HepG2 (cell line): ENCODE results near the gene QKI. TPM values are rescaled to one million over a fixed set of nuclear protein-coding genes. Genes with fewer than 3 reads are reported as not detected.
A peak's percentile ranks its signal among the peaks of the same experiment; 100 is the strongest.

Experiments
- AGO1 ChIP-seq: fragments of 200-400 bp; formaldehyde crosslinking; IDR thresholded peaks from 2 replicates; pipeline ENCODE4 v1.6.1; 2017; ENCODE audit warnings: mild to moderate bottlenecking, low read depth, low read length, moderate library complexity; ENCODE audit not compliant: poor library complexity, severe bottlenecking
- AHDC1 ChIP-seq: sonication (generic); formaldehyde crosslinking; IDR thresholded peaks from 2 replicates; pipeline ENCODE4 v1.5.1; 2020; ENCODE audit warnings: mild to moderate bottlenecking, missing genetic modification reagents, borderline replicate concordance
- BORCS8-MEF2B ChIP-seq: sonication (generic); formaldehyde crosslinking; IDR thresholded peaks from 2 replicates; pipeline ENCODE4 v1.8.0; 2022; ENCODE audit warnings: mild to moderate bottlenecking, missing genetic modification reagents
- CEBPB ChIP-seq: IDR thresholded peaks from 2 replicates; pipeline ENCODE4 v1.6.1; 2011; ENCODE audit warnings: low read depth, low read length, improper control_type of control experiment, borderline replicate concordance
- GMEB2 ChIP-seq: IDR thresholded peaks from 2 replicates; pipeline ENCODE4 v1.6.1; 2016; ENCODE audit warnings: missing biosample characterization, missing genetic modification reagents, low read depth
- HNF4A ChIP-seq: sonication (generic); formaldehyde crosslinking; IDR thresholded peaks from 2 replicates; pipeline ENCODE4 v1.4.0; 2020; ENCODE audit warnings: missing genetic modification reagents
- IKZF4 ChIP-seq: sonication (generic); formaldehyde crosslinking; IDR thresholded peaks from 2 replicates; pipeline ENCODE4 v1.5.1; 2020; ENCODE audit warnings: borderline replicate concordance, mild to moderate bottlenecking, low read depth, missing genetic modification reagents; ENCODE audit errors: not compliant biosample characterization
- PCBP2 ChIP-seq: fragments of 200-400 bp; formaldehyde crosslinking; optimal IDR thresholded peaks from 2 replicates; pipeline ENCODE3; 2018; ENCODE audit warnings: low read length, low read depth; ENCODE audit not compliant: poor library complexity, severe bottlenecking
- PHF20 ChIP-seq: sonication (generic); formaldehyde crosslinking; IDR thresholded peaks from 2 replicates; pipeline ENCODE4 v1.5.0; 2020; ENCODE audit warnings: mild to moderate bottlenecking, missing genetic modification reagents
- SRF ChIP-seq: IDR thresholded peaks from 2 replicates; pipeline ENCODE4 v1.6.1; 2011; ENCODE audit warnings: mild to moderate bottlenecking, low read depth, low read length, moderate library complexity
- ZBTB7B ChIP-seq: sonication (generic); formaldehyde crosslinking; IDR thresholded peaks from 2 replicates; pipeline ENCODE4 v1.4.0; 2020; ENCODE audit warnings: missing genetic modification reagents
- ZNF160 ChIP-seq: sonication (generic); formaldehyde crosslinking; IDR thresholded peaks from 2 replicates; pipeline ENCODE4 v1.8.0; 2022; ENCODE audit warnings: mild to moderate bottlenecking, inconsistent platforms, missing genetic modification reagents
- ZNF44 ChIP-seq: sonication (generic); formaldehyde crosslinking; IDR thresholded peaks from 2 replicates; pipeline ENCODE4 v1.5.1; 2020; ENCODE audit warnings: mild to moderate bottlenecking, missing genetic modification reagents
- ZNF614 ChIP-seq: IDR thresholded peaks from 2 replicates; pipeline ENCODE4 v1.6.1; 2018; ENCODE audit warnings: missing biosample characterization, missing genetic modification reagents, inconsistent platforms, borderline replicate concordance
- ZNF737 ChIP-seq: sonication (generic); formaldehyde crosslinking; IDR thresholded peaks from 2 replicates; pipeline ENCODE4 v1.5.0; 2020; ENCODE audit warnings: missing genetic modification reagents, mild to moderate bottlenecking, borderline replicate concordance
- ZZZ3 ChIP-seq: sonication (generic); formaldehyde crosslinking; IDR thresholded peaks from 2 replicates; pipeline ENCODE4 v1.4.0; 2020; ENCODE audit warnings: missing genetic modification reagents, mild to moderate bottlenecking, borderline replicate concordance
- polyA plus RNA-seq, 8 experiments: library from polyadenylated mRNA; depleted of rRNA in 3 of 8; stranded (reverse) in 7 of 8; unstranded in 1 of 8; fragments of >200 nt; fragmentation: Illumina TruSeq in 4 of 8; extraction: Trizol in 4 of 8; gene quantifications; 2 replicates each; pipeline versions ENCODE4 v1.2.1 to v1.2.3, GENCODE V29; 2011 to 2016; ENCODE audit warnings: low read depth in 4 of 8, missing spikeins in 1 of 8, mixed read lengths in 1 of 8; ENCODE audit not compliant: insufficient read depth in 1 of 8
- total RNA-seq, 5 experiments: library from RNA; depleted of rRNA; stranded (reverse); fragments of >200 nt; fragmentation: Illumina TruSeq; extraction: Trizol; gene quantifications; 2 replicates each; pipeline ENCODE4 v1.2.3, GENCODE V29; 2016; ENCODE audit warnings: low read depth in 1 of 5
- TF ChIP-seq, protein P1 (sequence below): sonication (generic); formaldehyde crosslinking; IDR thresholded peaks from 2 replicates; pipeline ENCODE4 v1.4.0; 2020; ENCODE audit warnings: mild to moderate bottlenecking, low read depth, missing genetic modification reagents
- TF ChIP-seq, protein P2 (sequence below): sonication (generic); formaldehyde crosslinking; IDR thresholded peaks from 2 replicates; pipeline ENCODE4 v1.4.0; 2020; ENCODE audit warnings: missing genetic modification reagents
- TF ChIP-seq, protein P3 (sequence below): sonication (generic); formaldehyde crosslinking; IDR thresholded peaks from 2 replicates; pipeline ENCODE4 v1.4.0; 2020; ENCODE audit warnings: missing genetic modification reagents

Gene QKI
- total and polyA plus RNA-seq, 2 of the 13 experiments (the other 11 are each of a cell fraction or from before 2014, with no cell fraction given) = 136 to 137 TPM

DNA sequence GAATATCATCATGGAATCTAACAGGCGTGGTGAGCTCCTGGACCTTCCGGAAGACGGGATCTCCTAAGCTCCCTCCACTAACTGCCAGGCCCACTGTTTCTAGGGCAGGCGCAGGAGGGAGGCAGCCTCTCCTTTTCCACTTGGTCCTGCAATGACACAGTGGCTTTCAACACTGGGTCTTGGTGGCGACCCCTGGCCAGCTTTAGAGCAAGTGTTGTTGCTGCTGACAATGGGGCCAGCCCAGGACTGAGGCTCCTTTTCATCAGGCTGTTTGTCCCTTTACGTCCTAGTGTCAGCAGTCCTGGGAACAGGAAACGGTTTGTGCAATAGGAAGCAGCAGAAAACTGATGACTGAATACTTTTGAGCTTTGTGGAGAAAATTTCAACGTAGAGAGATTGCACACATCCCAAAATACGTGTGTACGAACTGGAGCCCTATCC lies 9.7 kb upstream of the QKI start (continued):
- TF ChIP-seq PCBP2 (no peak), AGO1 (no peak), BORCS8-MEF2B (CRISPR knock-in tag) (no peak), GMEB2 (no peak), ZNF737 (no peak), ZBTB7B (CRISPR knock-in tag) (no peak; the same call in 1 of the 2 replicates), CEBPB (peak; percentile 76), SRF (no peak), ZNF44 (0 out of 2 replicates have a peak, but pooled peaks have one; percentile 74), HNF4A (CRISPR knock-in tag) (no peak), IKZF4 (CRISPR knock-in tag) (no peak), PHF20 (CRISPR knock-in tag) (no peak), AHDC1 (CRISPR knock-in tag) (no peak), ZNF160 (CRISPR knock-in tag) (no peak), ZNF614 (CRISPR knock-in tag) (no peak), ZZZ3 (CRISPR knock-in tag) (no peak)
- TF ChIP-seq, protein P1, sequence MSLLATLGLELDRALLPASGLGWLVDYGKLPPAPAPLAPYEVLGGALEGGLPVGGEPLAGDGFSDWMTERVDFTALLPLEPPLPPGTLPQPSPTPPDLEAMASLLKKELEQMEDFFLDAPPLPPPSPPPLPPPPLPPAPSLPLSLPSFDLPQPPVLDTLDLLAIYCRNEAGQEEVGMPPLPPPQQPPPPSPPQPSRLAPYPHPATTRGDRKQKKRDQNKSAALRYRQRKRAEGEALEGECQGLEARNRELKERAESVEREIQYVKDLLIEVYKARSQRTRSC = no peak
- TF ChIP-seq, protein P2, sequence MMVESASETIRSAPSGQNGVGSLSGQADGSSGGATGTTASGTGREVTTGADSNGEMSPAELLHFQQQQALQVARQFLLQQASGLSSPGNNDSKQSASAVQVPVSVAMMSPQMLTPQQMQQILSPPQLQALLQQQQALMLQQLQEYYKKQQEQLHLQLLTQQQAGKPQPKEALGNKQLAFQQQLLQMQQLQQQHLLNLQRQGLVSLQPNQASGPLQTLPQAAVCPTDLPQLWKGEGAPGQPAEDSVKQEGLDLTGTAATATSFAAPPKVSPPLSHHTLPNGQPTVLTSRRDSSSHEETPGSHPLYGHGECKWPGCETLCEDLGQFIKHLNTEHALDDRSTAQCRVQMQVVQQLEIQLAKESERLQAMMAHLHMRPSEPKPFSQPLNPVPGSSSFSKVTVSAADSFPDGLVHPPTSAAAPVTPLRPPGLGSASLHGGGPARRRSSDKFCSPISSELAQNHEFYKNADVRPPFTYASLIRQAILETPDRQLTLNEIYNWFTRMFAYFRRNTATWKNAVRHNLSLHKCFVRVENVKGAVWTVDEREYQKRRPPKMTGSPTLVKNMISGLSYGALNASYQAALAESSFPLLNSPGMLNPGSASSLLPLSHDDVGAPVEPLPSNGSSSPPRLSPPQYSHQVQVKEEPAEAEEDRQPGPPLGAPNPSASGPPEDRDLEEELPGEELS (CRISPR knock-in tag) = no peak
- TF ChIP-seq, protein P3, sequence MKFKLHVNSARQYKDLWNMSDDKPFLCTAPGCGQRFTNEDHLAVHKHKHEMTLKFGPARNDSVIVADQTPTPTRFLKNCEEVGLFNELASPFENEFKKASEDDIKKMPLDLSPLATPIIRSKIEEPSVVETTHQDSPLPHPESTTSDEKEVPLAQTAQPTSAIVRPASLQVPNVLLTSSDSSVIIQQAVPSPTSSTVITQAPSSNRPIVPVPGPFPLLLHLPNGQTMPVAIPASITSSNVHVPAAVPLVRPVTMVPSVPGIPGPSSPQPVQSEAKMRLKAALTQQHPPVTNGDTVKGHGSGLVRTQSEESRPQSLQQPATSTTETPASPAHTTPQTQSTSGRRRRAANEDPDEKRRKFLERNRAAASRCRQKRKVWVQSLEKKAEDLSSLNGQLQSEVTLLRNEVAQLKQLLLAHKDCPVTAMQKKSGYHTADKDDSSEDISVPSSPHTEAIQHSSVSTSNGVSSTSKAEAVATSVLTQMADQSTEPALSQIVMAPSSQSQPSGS = no peak; the same call in 1 of the 2 replicates
